ENCODE measurements around the gene NAT8L. TPM values are rescaled to one million over a fixed set of nuclear protein-coding genes. Genes with fewer than 3 reads are reported as not detected.

The NAT8L gene
- total RNA-seq, 3 donors from 2014 or later (not counting 1 experiment from before 2014, with no cell fraction given): not detected

GRCh38 chr4:2070421-2071251 is 11.5 kb downstream of the NAT8L start:
- H3K27ac ChIP-seq (ENCODE audit: low read length): no peak overlapping the region
- intact Hi-C loops (cut with micrococcal nuclease): no loop called here
- H3K9me3 ChIP-seq (ENCODE audit: control insufficient read depth, insufficient read depth, low read length): no peaks in the 10 kb centered on the region
- H3K4me1 ChIP-seq (ENCODE audit: control insufficient read depth, insufficient read depth, low read length): no peaks in the 10 kb centered on the region
- TF ChIP-seq CTCF (IDR thresholded peaks at IDR 0.05): no peak
- H3K36me3 ChIP-seq (ENCODE audit: control insufficient read depth, insufficient read depth, low read length): no peaks in the 10 kb centered on the region
- no peak overlapping the region for H3K4me3 ChIP-seq (ENCODE audit: low read length)
- Mint-ChIP-seq H3K4me3 (no peak overlapping the region), H3K4me1 (no peaks in the 10 kb centered on the region), H3K9me3 (no peaks in the 10 kb centered on the region), H3K36me3 (no peaks in the 10 kb centered on the region), H3K27me3 (ENCODE audit: low read depth in 2 of 2) (no peaks in the 10 kb centered on the region), H3K27ac (no peak overlapping the region)
- no peak for DNase-seq
- no peak for ATAC-seq
- no peaks in the 10 kb centered on the region for H3K27me3 ChIP-seq (ENCODE audit: control insufficient read depth, insufficient read depth, low read length)
- WGBS (ENCODE audit: insufficient coverage): 79% methylated on average over 22 of the region's 22 CpGs

- H3K4me1 ChIP-seq (ENCODE audit: control insufficient read depth, insufficient read depth, low read length): no peaks in the 10 kb centered on the region
- DNase-seq (no peak), ATAC-seq (no peak)
- no peaks in the 10 kb centered on the region for H3K36me3 ChIP-seq (ENCODE audit: control insufficient read depth, insufficient read depth, low read length)
- no peak overlapping the region for H3K27ac ChIP-seq (ENCODE audit: low read length)
- Mint-ChIP-seq H3K9me3 (no peaks in the 10 kb centered on the region), H3K27ac (no peak overlapping the region), H3K4me3 (no peak overlapping the region), H3K4me1 (no peaks in the 10 kb centered on the region), H3K27me3 (ENCODE audit: low read depth in 2 of 2) (no peaks in the 10 kb centered on the region), H3K36me3 (no peaks in the 10 kb centered on the region)
- 84% methylated on average over 16 of the region's 16 CpGs for WGBS (ENCODE audit: insufficient coverage)
- no peak for TF ChIP-seq CTCF (IDR thresholded peaks at IDR 0.05)
- intact Hi-C loops (cut with micrococcal nuclease): no loop called here
- H3K27me3 ChIP-seq (ENCODE audit: control insufficient read depth, insufficient read depth, low read length): no peaks in the 10 kb centered on the region
- no peaks in the 10 kb centered on the region for H3K9me3 ChIP-seq (ENCODE audit: control insufficient read depth, insufficient read depth, low read length)
- no peak overlapping the region for H3K4me3 ChIP-seq (ENCODE audit: low read length)
Measured at GRCh38 chr4:2071252-2071911, 12.3 kb downstream of the NAT8L start.

- Histone ChIP-seq H3K4me3 (ENCODE audit: low read length) (no peak overlapping the region), H3K27me3 (ENCODE audit: control insufficient read depth, insufficient read depth, low read length) (no peaks in the 10 kb centered on the region), H3K36me3 (ENCODE audit: control insufficient read depth, insufficient read depth, low read length) (no peaks in the 10 kb centered on the region), H3K9me3 (ENCODE audit: control insufficient read depth, insufficient read depth, low read length) (no peaks in the 10 kb centered on the region), H3K27ac (ENCODE audit: low read length) (no peak overlapping the region), H3K4me1 (ENCODE audit: control insufficient read depth, insufficient read depth, low read length) (no peaks in the 10 kb centered on the region)
- no peak for TF ChIP-seq CTCF (IDR thresholded peaks at IDR 0.05)
- intact Hi-C loops (cut with micrococcal nuclease): no loop called here
- no peaks in the 10 kb centered on the region for H3K36me3 Mint-ChIP-seq
- DNase-seq (no peak), ATAC-seq (no peak)
- no peaks in the 10 kb centered on the region for H3K27me3 Mint-ChIP-seq (ENCODE audit: low read depth in 2 of 2)
- no peaks in the 10 kb centered on the region for H3K9me3 Mint-ChIP-seq
- H3K4me3 Mint-ChIP-seq: no peak overlapping the region
- no peaks in the 10 kb centered on the region for H3K4me1 Mint-ChIP-seq
- 89% methylated on average over 28 of the region's 28 CpGs for WGBS (ENCODE audit: insufficient coverage)
- no peak overlapping the region for H3K27ac Mint-ChIP-seq
Measured at GRCh38 chr4:2071912-2072867, 13.1 kb downstream of the NAT8L start.

All from natural killer cell (primary cell).